ENCODE data around the gene STX16.

- TF ChIP-seq, protein P1, sequence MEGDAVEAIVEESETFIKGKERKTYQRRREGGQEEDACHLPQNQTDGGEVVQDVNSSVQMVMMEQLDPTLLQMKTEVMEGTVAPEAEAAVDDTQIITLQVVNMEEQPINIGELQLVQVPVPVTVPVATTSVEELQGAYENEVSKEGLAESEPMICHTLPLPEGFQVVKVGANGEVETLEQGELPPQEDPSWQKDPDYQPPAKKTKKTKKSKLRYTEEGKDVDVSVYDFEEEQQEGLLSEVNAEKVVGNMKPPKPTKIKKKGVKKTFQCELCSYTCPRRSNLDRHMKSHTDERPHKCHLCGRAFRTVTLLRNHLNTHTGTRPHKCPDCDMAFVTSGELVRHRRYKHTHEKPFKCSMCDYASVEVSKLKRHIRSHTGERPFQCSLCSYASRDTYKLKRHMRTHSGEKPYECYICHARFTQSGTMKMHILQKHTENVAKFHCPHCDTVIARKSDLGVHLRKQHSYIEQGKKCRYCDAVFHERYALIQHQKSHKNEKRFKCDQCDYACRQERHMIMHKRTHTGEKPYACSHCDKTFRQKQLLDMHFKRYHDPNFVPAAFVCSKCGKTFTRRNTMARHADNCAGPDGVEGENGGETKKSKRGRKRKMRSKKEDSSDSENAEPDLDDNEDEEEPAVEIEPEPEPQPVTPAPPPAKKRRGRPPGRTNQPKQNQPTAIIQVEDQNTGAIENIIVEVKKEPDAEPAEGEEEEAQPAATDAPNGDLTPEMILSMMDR (IDR thresholded peaks at IDR 0.05; ENCODE audit: poor library complexity), result no peak
- TF ChIP-seq EZH2 (IDR thresholded peaks at IDR 0.05; ENCODE audit: borderline replicate concordance) (no peak), EZH2phosphoT487 (IDR thresholded peaks at IDR 0.05; ENCODE audit: low read depth, severe bottlenecking, unreplicated experiment) (no peak)
Observed at GRCh38 chr20:58649288-58650180, 1.5 kb upstream of the STX16 start.

All from hepatocyte (in vitro differentiated cells).